ENCODE measurements around the gene SLC36A4. TPM values are rescaled to one million over a fixed set of nuclear protein-coding genes. Genes with fewer than 3 reads are reported as not detected.

Gene SLC36A4
- total RNA-seq, 2 experiments from 2014 or later: 3.0 to 4.2 TPM

- H3K4me3 ChIP-seq (ENCODE audit: low read depth, low read length, poor library complexity, severe bottlenecking): no peak overlapping the region
- no peak overlapping the region for H2AFZ ChIP-seq (ENCODE audit: low read length)
- H3K9me2 ChIP-seq (ENCODE audit: insufficient read depth, low read length): no peaks in the 10 kb centered on the region
- intact Hi-C loops (cut with micrococcal nuclease; ENCODE audit: unreplicated experiment): no loop called here
- H3K36me3 ChIP-seq (ENCODE audit: insufficient read depth, low read length): no peaks in the 10 kb centered on the region
- TF ChIP-seq CTCF (conservative IDR thresholded peaks at IDR 0.05; ENCODE audit: low read length) (no peak), EZH2phosphoT487 (IDR thresholded peaks at IDR 0.05; ENCODE audit: borderline replicate concordance, low read depth, low read length) (no peak)
- H3K79me2 ChIP-seq (ENCODE audit: insufficient read depth, low read depth, low read length): no peaks in the 10 kb centered on the region
- POLR2A ChIA-PET: no interaction called here
- no TSS peak for BruUV-seq (replicated peaks)
- H4K20me1 ChIP-seq (ENCODE audit: insufficient read depth, low read length): no peaks in the 10 kb centered on the region
- no peaks in the 10 kb centered on the region for H3K9me3 ChIP-seq (ENCODE audit: low read length)
- no peaks in the 10 kb centered on the region for H3K4me1 ChIP-seq (ENCODE audit: insufficient read depth, low read length, poor library complexity, severe bottlenecking)
- H3K4me2 ChIP-seq (ENCODE audit: low read length): no peak overlapping the region
- H3K27ac ChIP-seq (ENCODE audit: low read depth, low read length, poor library complexity, severe bottlenecking): no peak overlapping the region
- CTCF ChIA-PET (ENCODE audit: unreplicated experiment): no interaction called here
- DNase-seq (ENCODE audit: low spot score): no peak
These were observed 11.7 kb upstream of the SLC36A4 start for GRCh38 chr11:93209466-93209865.

- DNase-seq (ENCODE audit: low spot score): no peak
- Histone ChIP-seq H4K20me1 (ENCODE audit: insufficient read depth, low read length) (no peaks in the 10 kb centered on the region), H3K36me3 (ENCODE audit: insufficient read depth, low read length) (no peaks in the 10 kb centered on the region), H3K9me3 (ENCODE audit: low read length) (no peaks in the 10 kb centered on the region), H3K4me1 (ENCODE audit: insufficient read depth, low read length, poor library complexity, severe bottlenecking) (no peaks in the 10 kb centered on the region), H3K9me2 (ENCODE audit: insufficient read depth, low read length) (no peaks in the 10 kb centered on the region), H3K4me3 (ENCODE audit: low read depth, low read length, poor library complexity, severe bottlenecking) (no peak overlapping the region), H3K79me2 (ENCODE audit: insufficient read depth, low read depth, low read length) (no peaks in the 10 kb centered on the region), H3K27ac (ENCODE audit: low read depth, low read length, poor library complexity, severe bottlenecking) (no peak overlapping the region), H2AFZ (ENCODE audit: low read length) (no peak overlapping the region), H3K4me2 (ENCODE audit: low read length) (no peak overlapping the region)
- intact Hi-C loops (cut with micrococcal nuclease; ENCODE audit: unreplicated experiment): no loop called here
- CTCF ChIA-PET (ENCODE audit: unreplicated experiment): no interaction called here
- BruUV-seq (replicated peaks): no TSS peak
- POLR2A ChIA-PET: no interaction called here
- TF ChIP-seq EZH2phosphoT487 (IDR thresholded peaks at IDR 0.05; ENCODE audit: borderline replicate concordance, low read depth, low read length): no peak
- TF ChIP-seq CTCF (conservative IDR thresholded peaks at IDR 0.05; ENCODE audit: low read length): no peak
These were observed 11.0 kb upstream of the SLC36A4 start for GRCh38 chr11:93208663-93209270.

- Histone ChIP-seq H3K36me3 (ENCODE audit: insufficient read depth, low read length) (no peaks in the 10 kb centered on the region), H3K4me3 (ENCODE audit: low read depth, low read length, poor library complexity, severe bottlenecking) (no peak overlapping the region), H3K4me2 (ENCODE audit: low read length) (no peak overlapping the region), H2AFZ (ENCODE audit: low read length) (no peak overlapping the region), H3K9me2 (ENCODE audit: insufficient read depth, low read length) (no peaks in the 10 kb centered on the region), H4K20me1 (ENCODE audit: insufficient read depth, low read length) (0 out of 2 replicates have a peak, but pooled peaks cover 6% of the 10 kb centered on the region), H3K9me3 (ENCODE audit: low read length) (no peaks in the 10 kb centered on the region), H3K4me1 (ENCODE audit: insufficient read depth, low read length, poor library complexity, severe bottlenecking) (peaks cover 5% of the 10 kb centered on the region), H3K79me2 (ENCODE audit: insufficient read depth, low read depth, low read length) (no peaks in the 10 kb centered on the region), H3K27ac (ENCODE audit: low read depth, low read length, poor library complexity, severe bottlenecking) (no peak overlapping the region)
- intact Hi-C loops (cut with micrococcal nuclease; ENCODE audit: unreplicated experiment): no loop called here
- TF ChIP-seq EZH2phosphoT487 (IDR thresholded peaks at IDR 0.05; ENCODE audit: borderline replicate concordance, low read depth, low read length) (no peak), CTCF (conservative IDR thresholded peaks at IDR 0.05; ENCODE audit: low read length) (no peak)
- CTCF ChIA-PET (ENCODE audit: unreplicated experiment): no interaction called here
- BruUV-seq (replicated peaks): no TSS peak
- POLR2A ChIA-PET: no interaction called here
- DNase-seq (ENCODE audit: low spot score): no peak
These were observed 1.8 kb upstream of the SLC36A4 start for GRCh38 chr11:93199616-93200015.

Measured in OCI-LY7 (cell line).